GM12878 (cell line): ENCODE results near the gene CTBS. TPM values are rescaled to one million over a fixed set of nuclear protein-coding genes. Genes with fewer than 3 reads are reported as not detected.

Experiments
- EGR1 ChIP-seq, 2 experiments: IDR thresholded peaks; 1 replicate in 1 of 2; 2 replicates in 1 of 2; pipeline ENCODE4 v1.6.1; 2011 to 2012; ENCODE audit warnings: low read depth in 2 of 2, low read length in 2 of 2, borderline replicate concordance in 1 of 2, mild to moderate bottlenecking in 1 of 2, moderate library complexity in 1 of 2
- ESRRA ChIP-seq: IDR thresholded peaks from 2 replicates; pipeline ENCODE4 v1.6.1; 2012; ENCODE audit warnings: mild to moderate bottlenecking, low read length, improper control_type of control experiment
- EZH2 ChIP-seq: IDR thresholded peaks from 2 replicates; pipeline ENCODE4 v1.6.1; 2012; ENCODE audit warnings: low read depth, mild to moderate bottlenecking, control low read depth, inconsistent platforms, low read length, borderline replicate concordance; ENCODE audit not compliant: control insufficient read depth
- FOXM1 ChIP-seq: IDR thresholded peaks from 2 replicates; pipeline ENCODE4 v1.6.1; 2012; ENCODE audit warnings: low read depth, mild to moderate bottlenecking, inconsistent platforms, low read length, moderate library complexity
- POLR2AphosphoS2 ChIP-seq: IDR thresholded peaks from 2 replicates; pipeline ENCODE4 v1.6.1; 2011; ENCODE audit warnings: low read depth, mild to moderate bottlenecking, low read length, improper control_type of control experiment, moderate library complexity
- RUNX3 ChIP-seq: IDR thresholded peaks from 2 replicates; pipeline ENCODE4 v1.6.1; 2012; ENCODE audit warnings: low read length, inconsistent platforms
- SIX5 ChIP-seq: IDR thresholded peaks from 2 replicates; pipeline ENCODE4 v1.6.1; 2011; ENCODE audit warnings: mild to moderate bottlenecking, low read depth, low read length, moderate library complexity; ENCODE audit not compliant: severe bottlenecking
- ZNF622 ChIP-seq: fragments of 450-650 bp; IDR thresholded peaks from 2 replicates; pipeline ENCODE4 v1.6.1; 2017; ENCODE audit warnings: mild to moderate bottlenecking, inconsistent platforms
- ZSCAN29 ChIP-seq: fragments of 450-650 bp; IDR thresholded peaks from 2 replicates; pipeline ENCODE4 v1.6.1; 2017; ENCODE audit warnings: mild to moderate bottlenecking, moderate library complexity
- polyA plus RNA-seq, 11 experiments: library from polyadenylated mRNA; depleted of rRNA in 4 of 11; unstranded in 6 of 11; stranded (reverse) in 5 of 11; fragments of >200 nt; fragmentation: Nextera tagmentation in 4 of 11; fragmentation: Illumina TruSeq in 1 of 11; extraction: Ambion mirVana in 4 of 11; extraction: Trizol in 1 of 11; gene quantifications; 1 replicate in 1 of 11; 2 replicates in 10 of 11; pipeline versions ENCODE4 v1.2.1 to v1.2.3, GENCODE V29; 2011 to 2016; ENCODE audit warnings: inconsistent platforms in 2 of 11, missing spikeins in 2 of 11, low read depth in 1 of 11
- total RNA-seq, 4 experiments: library from RNA; depleted of rRNA in 3 of 4; stranded (reverse); fragments of >200 nt in 3 of 4; fragmentation: Illumina TruSeq in 1 of 4; extraction: Trizol in 1 of 4; gene quantifications; 2 replicates each; pipeline versions ENCODE4 v1.2.1 to v1.2.3, GENCODE V29; 2013 to 2021
- TF ChIP-seq, protein P1 (sequence below): IDR thresholded peaks from 2 replicates; pipeline ENCODE4 v1.6.1; 2012; ENCODE audit warnings: improper control_type of control experiment, low read depth, low read length; ENCODE audit not compliant: insufficient replicate concordance
- TF ChIP-seq, protein P2 (sequence below): fragments of 450-650 bp; IDR thresholded peaks from 2 replicates; pipeline ENCODE4 v1.6.1; 2016; ENCODE audit warnings: mild to moderate bottlenecking
- TF ChIP-seq, protein P3 (sequence below): fragments of 450-650 bp; IDR thresholded peaks from 2 replicates; pipeline ENCODE4 v1.6.1; 2017; ENCODE audit warnings: mild to moderate bottlenecking, moderate library complexity
- TF ChIP-seq, protein P4 (sequence below): fragments of 450-650 bp; IDR thresholded peaks from 2 replicates; pipeline ENCODE4 v1.6.1; 2017; ENCODE audit warnings: borderline replicate concordance

Gene CTBS
- total and polyA plus RNA-seq, 10 of the 15 experiments (the other 5 are each of a cell fraction or from before 2014, with no cell fraction given): 4.3 to 21.2 (median 12.3) TPM

DNA sequence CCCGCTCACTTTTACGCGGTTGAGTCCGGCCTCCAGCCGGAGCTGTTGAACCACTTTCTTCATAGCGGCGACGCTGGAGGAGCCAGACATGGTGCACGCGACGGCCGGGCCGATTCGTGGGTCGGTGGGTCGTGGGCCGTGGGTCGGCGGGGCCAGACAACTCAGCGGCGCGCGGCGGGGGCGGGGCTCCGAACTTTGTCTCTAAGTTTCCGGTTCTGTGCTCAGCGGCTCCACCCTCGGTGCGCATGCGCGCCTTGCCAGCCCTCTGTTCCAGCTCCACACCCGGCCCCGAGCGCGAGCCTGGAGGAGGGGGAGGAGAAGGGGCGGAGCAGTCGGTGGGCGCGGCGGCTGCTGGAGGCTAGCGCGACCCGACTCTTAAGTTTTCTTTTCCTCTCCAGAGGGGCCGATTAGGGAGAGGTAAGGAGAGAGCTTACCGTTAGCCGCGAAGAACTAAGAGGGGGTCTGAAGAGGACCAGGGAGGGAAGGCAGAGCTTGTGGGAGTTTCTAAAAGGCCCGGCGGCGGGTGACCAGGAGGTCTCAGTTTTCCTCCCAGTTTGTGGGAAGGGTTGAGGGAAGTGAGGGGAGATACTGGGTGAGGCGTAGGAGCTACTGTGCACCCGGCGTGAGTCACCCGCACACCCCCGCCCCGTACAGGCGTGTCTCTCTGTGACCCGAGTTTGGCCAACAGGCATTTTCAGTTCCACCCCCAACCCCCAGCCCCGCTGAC, 68.1 kb downstream of the CTBS start, which contains the start of the genes GNG5 and SPATA1 (continued):
- TF ChIP-seq, protein P1, sequence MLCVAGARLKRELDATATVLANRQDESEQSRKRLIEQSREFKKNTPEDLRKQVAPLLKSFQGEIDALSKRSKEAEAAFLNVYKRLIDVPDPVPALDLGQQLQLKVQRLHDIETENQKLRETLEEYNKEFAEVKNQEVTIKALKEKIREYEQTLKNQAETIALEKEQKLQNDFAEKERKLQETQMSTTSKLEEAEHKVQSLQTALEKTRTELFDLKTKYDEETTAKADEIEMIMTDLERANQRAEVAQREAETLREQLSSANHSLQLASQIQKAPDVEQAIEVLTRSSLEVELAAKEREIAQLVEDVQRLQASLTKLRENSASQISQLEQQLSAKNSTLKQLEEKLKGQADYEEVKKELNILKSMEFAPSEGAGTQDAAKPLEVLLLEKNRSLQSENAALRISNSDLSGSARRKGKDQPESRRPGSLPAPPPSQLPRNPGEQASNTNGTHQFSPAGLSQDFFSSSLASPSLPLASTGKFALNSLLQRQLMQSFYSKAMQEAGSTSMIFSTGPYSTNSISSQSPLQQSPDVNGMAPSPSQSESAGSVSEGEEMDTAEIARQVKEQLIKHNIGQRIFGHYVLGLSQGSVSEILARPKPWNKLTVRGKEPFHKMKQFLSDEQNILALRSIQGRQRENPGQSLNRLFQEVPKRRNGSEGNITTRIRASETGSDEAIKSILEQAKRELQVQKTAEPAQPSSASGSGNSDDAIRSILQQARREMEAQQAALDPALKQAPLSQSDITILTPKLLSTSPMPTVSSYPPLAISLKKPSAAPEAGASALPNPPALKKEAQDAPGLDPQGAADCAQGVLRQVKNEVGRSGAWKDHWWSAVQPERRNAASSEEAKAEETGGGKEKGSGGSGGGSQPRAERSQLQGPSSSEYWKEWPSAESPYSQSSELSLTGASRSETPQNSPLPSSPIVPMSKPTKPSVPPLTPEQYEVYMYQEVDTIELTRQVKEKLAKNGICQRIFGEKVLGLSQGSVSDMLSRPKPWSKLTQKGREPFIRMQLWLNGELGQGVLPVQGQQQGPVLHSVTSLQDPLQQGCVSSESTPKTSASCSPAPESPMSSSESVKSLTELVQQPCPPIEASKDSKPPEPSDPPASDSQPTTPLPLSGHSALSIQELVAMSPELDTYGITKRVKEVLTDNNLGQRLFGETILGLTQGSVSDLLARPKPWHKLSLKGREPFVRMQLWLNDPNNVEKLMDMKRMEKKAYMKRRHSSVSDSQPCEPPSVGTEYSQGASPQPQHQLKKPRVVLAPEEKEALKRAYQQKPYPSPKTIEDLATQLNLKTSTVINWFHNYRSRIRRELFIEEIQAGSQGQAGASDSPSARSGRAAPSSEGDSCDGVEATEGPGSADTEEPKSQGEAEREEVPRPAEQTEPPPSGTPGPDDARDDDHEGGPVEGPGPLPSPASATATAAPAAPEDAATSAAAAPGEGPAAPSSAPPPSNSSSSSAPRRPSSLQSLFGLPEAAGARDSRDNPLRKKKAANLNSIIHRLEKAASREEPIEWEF: no peak
- TF ChIP-seq ESRRA (no peak), RUNX3 (peak; percentile 69), EGR1 (IDR thresholded peaks at IDR 0.05; ENCODE audit: borderline replicate concordance in 1 of 2, low read depth in 2 of 2, low read length in 2 of 2) (peak in 1 of 2 experiments; percentile 86; a peak in 2 of 3 replicates), FOXM1 (no peak), EZH2 (no peak), ZSCAN29 (no peak), POLR2AphosphoS2 (0 out of 2 replicates have a peak, but pooled peaks have one; percentile 11), ZNF622 (no peak), SIX5 (no peak)
- TF ChIP-seq, protein P2, sequence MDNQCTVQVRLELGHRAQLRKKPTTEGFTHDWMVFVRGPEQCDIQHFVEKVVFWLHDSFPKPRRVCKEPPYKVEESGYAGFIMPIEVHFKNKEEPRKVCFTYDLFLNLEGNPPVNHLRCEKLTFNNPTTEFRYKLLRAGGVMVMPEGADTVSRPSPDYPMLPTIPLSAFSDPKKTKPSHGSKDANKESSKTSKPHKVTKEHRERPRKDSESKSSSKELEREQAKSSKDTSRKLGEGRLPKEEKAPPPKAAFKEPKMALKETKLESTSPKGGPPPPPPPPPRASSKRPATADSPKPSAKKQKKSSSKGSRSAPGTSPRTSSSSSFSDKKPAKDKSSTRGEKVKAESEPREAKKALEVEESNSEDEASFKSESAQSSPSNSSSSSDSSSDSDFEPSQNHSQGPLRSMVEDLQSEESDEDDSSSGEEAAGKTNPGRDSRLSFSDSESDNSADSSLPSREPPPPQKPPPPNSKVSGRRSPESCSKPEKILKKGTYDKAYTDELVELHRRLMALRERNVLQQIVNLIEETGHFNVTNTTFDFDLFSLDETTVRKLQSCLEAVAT: no peak
- TF ChIP-seq, protein P3, sequence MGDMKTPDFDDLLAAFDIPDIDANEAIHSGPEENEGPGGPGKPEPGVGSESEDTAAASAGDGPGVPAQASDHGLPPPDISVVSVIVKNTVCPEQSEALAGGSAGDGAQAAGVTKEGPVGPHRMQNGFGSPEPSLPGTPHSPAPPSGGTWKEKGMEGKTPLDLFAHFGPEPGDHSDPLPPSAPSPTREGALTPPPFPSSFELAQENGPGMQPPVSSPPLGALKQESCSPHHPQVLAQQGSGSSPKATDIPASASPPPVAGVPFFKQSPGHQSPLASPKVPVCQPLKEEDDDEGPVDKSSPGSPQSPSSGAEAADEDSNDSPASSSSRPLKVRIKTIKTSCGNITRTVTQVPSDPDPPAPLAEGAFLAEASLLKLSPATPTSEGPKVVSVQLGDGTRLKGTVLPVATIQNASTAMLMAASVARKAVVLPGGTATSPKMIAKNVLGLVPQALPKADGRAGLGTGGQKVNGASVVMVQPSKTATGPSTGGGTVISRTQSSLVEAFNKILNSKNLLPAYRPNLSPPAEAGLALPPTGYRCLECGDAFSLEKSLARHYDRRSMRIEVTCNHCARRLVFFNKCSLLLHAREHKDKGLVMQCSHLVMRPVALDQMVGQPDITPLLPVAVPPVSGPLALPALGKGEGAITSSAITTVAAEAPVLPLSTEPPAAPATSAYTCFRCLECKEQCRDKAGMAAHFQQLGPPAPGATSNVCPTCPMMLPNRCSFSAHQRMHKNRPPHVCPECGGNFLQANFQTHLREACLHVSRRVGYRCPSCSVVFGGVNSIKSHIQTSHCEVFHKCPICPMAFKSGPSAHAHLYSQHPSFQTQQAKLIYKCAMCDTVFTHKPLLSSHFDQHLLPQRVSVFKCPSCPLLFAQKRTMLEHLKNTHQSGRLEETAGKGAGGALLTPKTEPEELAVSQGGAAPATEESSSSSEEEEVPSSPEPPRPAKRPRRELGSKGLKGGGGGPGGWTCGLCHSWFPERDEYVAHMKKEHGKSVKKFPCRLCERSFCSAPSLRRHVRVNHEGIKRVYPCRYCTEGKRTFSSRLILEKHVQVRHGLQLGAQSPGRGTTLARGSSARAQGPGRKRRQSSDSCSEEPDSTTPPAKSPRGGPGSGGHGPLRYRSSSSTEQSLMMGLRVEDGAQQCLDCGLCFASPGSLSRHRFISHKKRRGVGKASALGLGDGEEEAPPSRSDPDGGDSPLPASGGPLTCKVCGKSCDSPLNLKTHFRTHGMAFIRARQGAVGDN: 0 out of 2 replicates have a peak, but pooled peaks have one; percentile 43
- TF ChIP-seq, protein P4, sequence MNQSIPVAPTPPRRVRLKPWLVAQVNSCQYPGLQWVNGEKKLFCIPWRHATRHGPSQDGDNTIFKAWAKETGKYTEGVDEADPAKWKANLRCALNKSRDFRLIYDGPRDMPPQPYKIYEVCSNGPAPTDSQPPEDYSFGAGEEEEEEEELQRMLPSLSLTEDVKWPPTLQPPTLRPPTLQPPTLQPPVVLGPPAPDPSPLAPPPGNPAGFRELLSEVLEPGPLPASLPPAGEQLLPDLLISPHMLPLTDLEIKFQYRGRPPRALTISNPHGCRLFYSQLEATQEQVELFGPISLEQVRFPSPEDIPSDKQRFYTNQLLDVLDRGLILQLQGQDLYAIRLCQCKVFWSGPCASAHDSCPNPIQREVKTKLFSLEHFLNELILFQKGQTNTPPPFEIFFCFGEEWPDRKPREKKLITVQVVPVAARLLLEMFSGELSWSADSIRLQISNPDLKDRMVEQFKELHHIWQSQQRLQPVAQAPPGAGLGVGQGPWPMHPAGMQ: no peak
